OCI-LY7 (cell line): ENCODE results near the gene SARS2.

ENCODE experiments used
- CTCF ChIP-seq: fragments of 200-600 bp; sonication (generic); conservative IDR thresholded peaks from 2 replicates; pipeline ENCODE4 v1.5.1; 2014; ENCODE audit warnings: mild to moderate bottlenecking, antibody characterized with exemption, low read length, moderate library complexity, mixed read lengths
- EZH2phosphoT487 ChIP-seq: fragments of 200-600 bp; sonication (generic); IDR thresholded peaks from 2 replicates; pipeline ENCODE4 v1.6.1; 2018; ENCODE audit warnings: low read depth, borderline replicate concordance, mild to moderate bottlenecking, mixed run types, antibody characterized with exemption, low read length, moderate library complexity, mixed read lengths

- TF ChIP-seq CTCF (peak; percentile 52), EZH2phosphoT487 (no peak)
Measured at GRCh38 chr19:38878575-38879399, 51.8 kb downstream of the SARS2 start.
